GM12891 (cell line): ENCODE measurements around the gene TMEM45A.

ENCODE experiments used
- PAX5 ChIP-seq: IDR thresholded peaks from 2 replicates; pipeline ENCODE4 v1.6.1; 2011; ENCODE audit warnings: low read length, moderate library complexity, mild to moderate bottlenecking; ENCODE audit not compliant: insufficient read depth, severe bottlenecking
- POLR2A ChIP-seq: IDR thresholded peaks from 2 replicates; pipeline ENCODE4 v1.6.1; 2011; ENCODE audit warnings: low read depth, low read length, control low read depth
- POLR2AphosphoS5 ChIP-seq: IDR thresholded peaks from 2 replicates; pipeline ENCODE4 v1.6.1; 2011; ENCODE audit warnings: low read depth, low read length, control low read depth
- POU2F2 ChIP-seq: IDR thresholded peaks from 2 replicates; pipeline ENCODE4 v1.6.1; 2011; ENCODE audit warnings: low read depth, mild to moderate bottlenecking, control low read depth, low read length, moderate library complexity
- SPI1 ChIP-seq: IDR thresholded peaks from 2 replicates; pipeline ENCODE4 v1.6.1; 2011; ENCODE audit warnings: low read depth, low read length, control low read depth
- TAF1 ChIP-seq: IDR thresholded peaks from 2 replicates; pipeline ENCODE4 v1.6.1; 2011; ENCODE audit warnings: low read depth, low read length, control low read depth

GRCh38 chr3:100448079-100448478 lies 44.3 kb upstream of the TMEM45A start:
- TF ChIP-seq POLR2A (no peak), POLR2AphosphoS5 (no peak), PAX5 (no peak), TAF1 (no peak), SPI1 (no peak), POU2F2 (no peak)
